Measurements from ENCODE around the gene CAMTA1.
"Not testable (repeated sequence)": the region's sequence is repeated elsewhere in the genome, so short reads cannot be mapped to it uniquely, and the experiment has no call there.

Gene CAMTA1

DNA sequence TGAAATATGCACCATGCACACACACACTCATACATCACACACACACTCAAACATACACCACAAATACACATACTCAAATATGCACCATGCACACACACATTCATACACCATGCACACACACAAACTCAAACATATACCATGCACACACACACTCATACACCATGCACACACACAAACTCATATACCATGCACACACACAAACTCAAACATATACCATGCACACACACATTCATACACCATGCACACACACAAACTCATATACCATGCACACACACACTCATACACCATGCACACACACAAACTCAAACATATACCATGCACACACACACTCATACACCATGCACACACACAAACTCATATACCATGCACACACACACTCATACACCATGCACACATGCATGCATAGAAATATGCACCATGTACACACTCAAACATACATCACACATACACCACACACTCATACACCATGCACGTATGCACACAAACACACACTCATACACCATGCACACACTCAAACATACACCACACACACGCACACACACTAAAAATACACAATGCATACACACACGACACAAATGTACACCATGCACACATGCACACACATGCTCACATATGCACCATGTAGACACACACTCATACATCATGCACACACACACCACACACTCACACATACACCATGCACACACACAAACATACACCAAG is 362.5 kb downstream of the CAMTA1 start:
- DNase-seq (ENCODE audit: low read depth, low spot score) = not testable (repeated sequence)

DNA sequence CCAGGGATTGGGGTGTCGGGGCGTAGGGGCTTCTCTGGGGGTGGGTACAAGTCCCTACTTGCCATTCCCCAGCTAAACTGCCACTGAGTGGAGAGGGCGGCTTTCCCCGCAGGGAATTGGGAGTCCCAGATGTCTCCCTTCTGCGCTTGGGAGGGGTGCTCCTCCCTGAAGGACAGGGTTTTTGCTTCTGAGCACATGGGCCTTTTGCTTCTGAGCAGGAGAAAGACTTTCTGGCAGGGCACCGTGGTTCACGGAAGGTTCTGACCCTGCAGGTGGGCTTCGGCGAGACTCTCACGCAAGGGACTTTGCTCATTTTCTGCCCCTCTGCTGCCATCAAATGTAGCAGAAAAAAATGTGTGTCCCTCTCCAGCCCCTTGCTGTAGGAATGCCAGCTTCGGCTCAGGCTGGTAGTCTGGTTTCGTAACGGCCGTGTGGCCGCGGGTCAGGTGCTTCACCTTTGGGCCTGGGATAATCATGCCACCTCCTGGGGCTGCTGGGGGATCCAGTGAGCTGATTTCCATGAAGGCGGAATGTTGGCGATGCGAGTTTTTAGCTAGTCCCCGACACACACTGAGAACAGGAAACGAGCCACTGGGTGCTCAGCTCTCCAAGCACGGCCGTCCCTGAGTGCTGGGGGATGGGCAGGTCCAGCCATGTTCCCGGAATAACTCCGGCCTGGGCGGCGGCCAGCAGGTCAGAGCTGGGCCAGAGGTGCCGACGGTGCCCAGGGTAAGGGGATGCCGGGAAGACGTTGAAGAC is 364.0 kb downstream of the CAMTA1 start:
- peak; percentile 50 for DNase-seq (ENCODE audit: low read depth, low spot score)

DNA sequence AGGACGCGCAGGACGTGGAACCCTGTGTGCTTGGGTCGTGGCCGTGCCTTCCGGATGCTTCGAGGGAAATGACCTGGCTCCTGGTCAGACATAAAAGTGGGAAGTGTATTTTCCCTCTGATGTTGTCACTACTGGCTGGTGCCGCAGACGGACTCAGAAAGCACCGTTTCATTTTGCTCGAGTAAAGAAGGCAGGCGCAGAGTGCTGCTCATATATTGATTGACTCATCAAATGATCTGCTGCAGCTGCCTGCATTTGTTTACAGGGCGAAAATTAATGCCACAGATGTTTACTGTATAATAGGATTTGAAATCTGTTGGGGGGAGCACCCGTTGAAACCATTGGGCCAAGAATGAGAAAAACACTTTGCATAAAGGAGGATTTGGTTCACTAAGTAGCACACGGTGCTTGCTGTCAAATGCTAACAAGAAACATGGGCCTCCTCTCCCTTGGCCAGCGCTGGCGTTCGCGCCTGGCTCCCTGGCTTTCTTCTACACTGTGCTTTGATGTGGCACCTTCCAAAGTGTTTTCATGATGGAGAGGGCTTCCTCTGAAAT is 365.5 kb downstream of the CAMTA1 start:
- DNase-seq (ENCODE audit: low read depth, low spot score) = no peak

DNA sequence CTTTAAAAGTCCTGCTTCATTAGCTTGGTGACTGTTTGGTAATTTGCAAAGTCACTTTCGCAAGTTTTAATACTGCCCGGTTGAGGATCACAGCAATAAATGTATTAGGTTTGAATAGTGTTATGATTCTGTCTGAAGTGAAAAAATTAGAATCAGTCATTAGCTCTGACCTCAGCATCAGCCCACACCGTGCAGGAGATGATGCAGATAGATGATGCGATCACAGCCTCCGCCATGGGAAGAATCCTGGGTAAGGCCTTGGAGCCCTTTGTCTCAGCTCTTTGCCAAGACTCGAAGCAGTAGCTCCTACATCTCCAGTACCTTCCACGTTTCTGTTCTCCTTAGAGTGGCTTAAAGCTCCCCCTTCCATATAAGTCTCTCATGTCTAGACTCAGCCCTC is 366.7 kb downstream of the CAMTA1 start:
- DNase-seq (ENCODE audit: low read depth, low spot score) = no peak

DNA sequence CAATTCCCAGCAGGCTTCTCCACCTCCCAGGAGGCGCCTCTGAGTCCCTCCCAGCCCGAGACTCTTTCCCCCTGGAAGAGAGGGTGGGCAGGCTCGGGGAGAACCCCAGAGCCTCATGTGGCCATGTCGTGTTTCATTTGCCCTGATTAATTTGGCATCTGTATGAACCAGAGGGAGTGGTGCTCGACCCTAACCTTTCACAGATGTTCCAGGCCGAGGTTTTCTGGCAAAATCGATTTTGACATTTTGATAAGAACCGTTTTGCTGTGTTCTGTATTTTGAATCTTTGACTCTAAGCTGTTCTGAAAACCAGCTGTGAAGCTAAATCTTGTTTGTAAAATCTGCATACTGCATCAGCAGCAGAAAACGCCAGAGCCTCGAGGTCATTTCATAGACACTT is 367.4 kb downstream of the CAMTA1 start:
- DNase-seq (ENCODE audit: low read depth, low spot score) = no peak

DNA sequence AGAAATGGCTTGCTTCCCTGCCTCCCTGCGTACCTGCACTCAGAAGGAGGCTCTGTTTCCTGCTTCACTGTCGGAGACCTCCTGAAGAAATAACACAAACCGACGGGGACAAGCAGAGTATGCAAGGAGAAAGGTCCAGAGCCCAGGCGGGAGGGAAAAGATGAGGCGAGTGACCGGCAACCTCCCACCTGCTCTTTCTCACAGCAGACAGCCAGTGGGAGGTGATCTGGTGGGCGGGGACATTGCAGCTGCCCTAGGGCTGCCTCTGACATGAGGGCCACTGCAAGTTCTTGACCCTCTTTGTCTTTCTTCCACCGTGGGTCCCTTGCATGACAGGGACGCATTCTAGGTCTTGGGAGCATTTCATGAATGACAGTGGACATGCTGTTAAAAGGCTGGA is 368.2 kb downstream of the CAMTA1 start:
- DNase-seq (ENCODE audit: low read depth, low spot score) = no peak

DNA sequence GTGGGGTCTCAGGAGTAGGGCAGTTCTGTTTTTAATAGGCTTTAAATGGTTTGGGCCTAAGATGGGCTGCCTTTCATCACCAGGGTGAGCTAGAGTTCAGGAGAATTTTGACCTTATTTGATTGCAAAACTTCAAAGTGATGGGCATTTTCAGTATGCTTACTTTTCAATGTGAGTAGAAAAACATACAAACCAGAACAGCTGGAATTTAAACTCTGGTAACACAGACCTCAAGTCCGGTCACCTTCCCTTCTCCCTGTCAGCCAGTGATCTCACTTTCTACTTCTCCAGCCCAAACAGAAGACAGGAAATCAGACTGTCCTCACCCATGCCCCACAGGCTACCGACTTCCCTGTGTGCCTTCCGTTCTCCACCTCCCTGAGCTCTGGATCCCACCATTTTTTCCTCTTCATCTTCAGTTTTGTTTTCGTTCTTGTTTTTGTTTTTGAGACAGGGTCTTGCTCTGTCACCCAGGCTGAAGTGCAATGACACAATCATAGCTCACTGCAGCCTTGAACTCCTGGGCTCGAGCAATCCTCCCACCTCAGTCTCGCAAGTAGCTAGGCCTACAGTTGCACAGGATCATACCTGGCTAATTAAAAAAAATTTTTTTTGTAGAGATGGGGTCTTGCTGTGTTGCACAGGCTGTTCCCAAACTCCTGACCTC is 374.0 kb downstream of the CAMTA1 start:
- DNase-seq (ENCODE audit: low read depth, low spot score) = no peak

DNA sequence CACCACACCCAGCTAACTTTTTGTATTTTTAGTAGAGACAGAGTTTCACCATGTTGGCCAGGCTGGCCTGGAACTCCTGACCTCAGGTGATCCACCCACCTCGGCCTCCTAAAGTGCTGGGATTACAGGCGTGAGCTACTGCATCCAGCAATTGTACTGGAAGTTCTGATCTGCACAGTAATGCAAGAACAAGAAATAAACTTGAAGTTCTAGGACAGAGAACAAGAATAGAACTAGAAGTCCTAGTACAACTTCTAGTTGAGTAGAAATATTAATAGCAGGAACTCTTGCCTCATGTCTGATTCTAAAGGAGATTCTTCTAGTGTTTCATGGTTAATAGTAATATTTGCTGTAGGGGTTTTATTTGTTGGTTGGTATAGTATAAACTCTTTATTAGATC is 383.3 kb downstream of the CAMTA1 start:
- not testable (repeated sequence) for DNase-seq (ENCODE audit: low read depth, low spot score)

DNA sequence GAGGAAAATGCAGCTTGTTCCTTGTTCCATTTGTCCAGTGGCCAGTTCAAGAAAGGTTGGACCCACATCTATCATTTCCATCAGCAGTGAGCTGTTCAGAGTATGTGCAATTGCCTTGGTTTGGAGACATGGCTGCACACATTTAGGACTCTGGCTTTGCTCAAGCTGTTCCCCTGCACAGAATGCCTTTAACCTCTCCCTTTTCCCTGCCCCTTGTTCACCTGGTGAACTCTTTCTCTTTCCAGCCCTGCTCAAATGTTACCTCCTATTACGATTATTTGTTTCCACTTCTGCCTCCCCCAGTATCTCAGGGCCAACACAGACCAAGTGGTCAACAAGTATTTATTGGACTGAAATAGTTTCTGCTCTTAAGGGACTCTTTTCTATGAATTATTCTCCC is 385.9 kb downstream of the CAMTA1 start:
- DNase-seq (ENCODE audit: low read depth, low spot score) = no peak

DNA sequence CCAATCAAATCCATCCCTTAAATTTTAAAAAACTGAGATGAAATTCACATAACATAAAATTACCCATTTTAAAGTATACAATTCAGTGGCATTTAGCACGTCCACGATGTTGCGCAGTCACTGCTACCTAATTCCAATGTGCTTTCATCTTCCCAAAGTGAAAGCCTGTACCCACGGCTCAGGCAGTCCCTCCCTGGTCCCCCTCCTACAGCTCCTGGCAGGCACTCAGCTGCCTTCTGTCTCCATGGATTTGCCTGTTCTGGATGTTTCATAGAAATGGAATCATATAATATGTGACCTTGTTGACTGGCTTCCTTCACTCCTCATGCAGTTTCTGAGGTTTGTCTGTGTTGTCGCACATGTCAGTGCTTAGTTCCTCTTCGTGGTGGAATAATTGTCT is 386.3 kb downstream of the CAMTA1 start:
- DNase-seq (ENCODE audit: low read depth, low spot score) = no peak

DNA sequence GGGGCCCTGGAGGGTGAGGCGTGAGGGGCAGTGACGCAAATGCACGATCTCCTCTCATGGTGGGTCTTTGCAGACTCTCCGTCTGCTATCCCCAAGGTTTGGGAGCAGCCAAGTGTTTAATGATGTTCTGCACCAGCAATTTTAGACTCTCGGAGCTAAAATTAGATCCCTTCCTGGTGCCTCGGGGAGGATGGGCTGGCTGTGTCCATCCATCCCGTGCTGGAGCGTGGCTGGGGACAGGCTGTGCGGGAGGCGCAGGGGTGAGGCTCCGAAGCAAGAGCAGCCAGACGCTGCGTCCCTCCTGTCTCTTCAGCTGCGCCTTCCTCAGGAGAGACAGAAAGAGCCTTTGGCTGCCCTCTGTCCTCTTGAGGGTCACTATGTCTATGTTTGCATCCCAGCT is 387.6 kb downstream of the CAMTA1 start:
- no peak for DNase-seq (ENCODE audit: low read depth, low spot score)

DNA sequence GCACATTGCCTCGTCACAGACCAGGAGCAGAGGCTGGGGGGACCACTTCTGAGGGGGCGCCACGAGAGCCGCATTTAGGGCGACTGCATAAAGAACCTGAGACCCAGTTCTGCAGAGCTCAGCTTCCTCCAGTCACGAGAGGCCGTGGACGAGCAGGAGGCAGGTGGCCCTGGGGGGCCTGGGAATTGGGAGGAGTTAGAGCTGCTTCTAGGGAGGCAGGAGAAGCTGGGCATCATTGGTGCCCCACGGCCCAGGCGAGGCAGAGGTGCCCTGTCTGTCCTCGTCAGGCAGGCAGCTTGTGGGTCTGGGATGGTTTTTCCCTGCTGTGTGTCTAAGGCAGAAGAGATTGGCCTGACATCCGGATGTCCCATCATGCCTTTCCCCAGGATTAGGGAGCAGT is 389.3 kb downstream of the CAMTA1 start:
- DNase-seq (ENCODE audit: low read depth, low spot score) = no peak

DNA sequence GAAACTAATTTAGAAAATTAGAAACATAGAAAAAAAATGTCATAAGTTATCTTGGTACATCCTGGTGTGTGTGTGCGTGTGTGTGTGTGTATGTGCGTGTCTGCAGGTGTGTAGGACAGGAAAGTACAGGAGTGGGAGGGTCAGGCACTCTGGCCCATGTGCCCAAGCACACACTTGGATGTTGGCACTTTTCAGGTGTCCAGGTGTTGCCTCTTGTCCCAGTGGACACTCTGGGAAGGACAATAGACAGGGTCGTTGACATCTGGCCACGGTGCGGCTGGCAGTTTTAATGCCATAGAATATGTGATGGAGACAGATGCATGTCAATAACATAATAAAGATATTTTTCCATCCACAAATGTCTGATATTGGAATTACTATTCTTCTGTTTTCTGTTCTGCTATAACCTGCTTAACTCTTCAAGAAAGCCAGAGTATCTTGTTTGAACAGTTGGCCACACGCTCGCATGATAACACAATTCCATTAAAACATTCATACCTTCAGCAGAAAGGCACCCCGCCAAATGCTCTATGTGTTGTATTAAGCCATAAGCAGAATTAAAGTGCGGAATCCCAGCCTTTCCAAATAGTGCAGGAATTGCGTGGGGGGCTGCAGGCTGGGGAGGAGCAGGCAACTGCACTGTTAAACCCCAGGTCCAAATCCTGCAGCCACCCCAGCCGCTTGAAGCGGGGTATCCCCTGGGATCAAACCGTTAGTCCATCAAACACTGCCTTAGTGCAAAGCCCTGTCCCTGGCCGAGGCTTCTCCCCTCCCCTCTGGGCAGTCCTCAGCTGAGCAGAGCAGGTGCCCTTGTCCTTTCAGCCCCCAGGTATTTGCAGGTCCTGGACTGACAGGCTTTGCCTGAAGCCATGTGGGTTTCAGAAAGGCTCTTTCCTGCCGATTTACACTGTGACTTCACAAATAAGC is 390.0 kb downstream of the CAMTA1 start:
- DNase-seq (ENCODE audit: low read depth, low spot score) = no peak

DNA sequence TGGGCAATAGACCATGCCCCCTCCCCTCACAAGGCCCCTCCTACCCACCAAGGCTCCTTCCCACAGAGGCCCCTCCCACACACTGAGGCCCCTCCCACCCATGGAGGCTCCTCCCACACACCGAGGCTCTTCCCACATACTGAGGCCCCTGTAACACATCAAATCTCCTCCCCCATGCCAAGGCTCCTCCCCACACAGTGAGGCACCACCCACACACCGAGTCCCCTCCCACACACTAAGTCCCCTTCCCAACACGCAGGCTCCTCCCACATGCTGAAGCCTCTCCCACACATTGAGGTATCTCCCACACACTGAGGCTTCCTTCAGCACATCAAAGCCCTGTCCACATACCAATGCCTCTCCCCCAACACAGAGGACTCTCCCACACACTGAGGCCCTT is 391.8 kb downstream of the CAMTA1 start:
- DNase-seq (ENCODE audit: low read depth, low spot score) = no peak

DNA sequence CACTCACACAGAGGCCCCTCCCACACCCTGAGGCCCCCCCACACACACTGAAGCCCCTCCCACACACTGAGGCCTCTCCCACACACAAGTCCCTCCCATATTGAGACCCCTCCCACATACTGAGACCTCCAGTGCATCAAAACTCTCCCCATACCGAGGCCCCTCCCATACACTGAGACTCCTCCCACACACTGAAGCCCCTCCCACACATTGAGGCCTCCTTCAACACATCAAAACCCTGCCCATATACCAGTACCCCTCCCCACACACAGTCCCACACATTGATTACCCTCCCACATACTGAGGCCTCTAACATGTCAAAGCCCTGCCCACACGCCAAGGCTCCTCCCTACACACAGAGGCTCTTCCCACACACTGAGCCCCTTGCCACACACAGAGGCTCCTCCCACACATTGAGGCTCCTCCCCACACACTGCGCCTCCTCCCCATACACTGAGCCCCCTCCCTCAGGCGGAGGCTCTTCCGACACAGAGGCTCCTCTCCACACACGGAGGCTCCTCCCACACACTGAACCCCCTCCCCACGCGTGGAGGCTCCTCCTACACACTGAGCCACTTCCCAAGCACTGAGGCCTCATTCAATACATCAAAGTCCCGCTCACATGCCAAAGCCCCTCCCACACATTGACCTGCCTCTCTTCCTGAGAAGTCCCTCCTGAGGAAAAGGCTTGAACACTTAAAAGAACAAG is 392.3 kb downstream of the CAMTA1 start:
- DNase-seq (ENCODE audit: low read depth, low spot score) = peak; percentile 48

DNA sequence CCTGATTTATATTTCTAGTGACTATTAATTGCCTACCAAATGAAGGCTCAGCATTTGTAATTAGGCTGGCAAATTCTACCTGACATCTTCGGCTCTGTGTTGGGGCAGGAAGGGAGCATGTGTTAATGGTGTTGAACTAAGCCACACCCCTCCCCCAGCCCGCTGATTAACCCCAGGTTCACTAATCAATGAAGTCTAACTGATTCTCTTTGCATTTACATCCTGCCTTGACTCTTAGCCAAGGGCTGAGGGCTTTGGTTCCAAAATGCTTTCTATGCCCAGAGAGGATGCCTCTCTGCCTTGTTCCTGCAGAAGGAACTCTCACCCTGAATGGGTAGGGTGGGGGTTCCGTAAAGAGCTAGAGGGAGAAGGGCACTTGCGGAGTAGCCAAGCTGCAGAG is 393.1 kb downstream of the CAMTA1 start:
- DNase-seq (ENCODE audit: low read depth, low spot score) = no peak

DNA sequence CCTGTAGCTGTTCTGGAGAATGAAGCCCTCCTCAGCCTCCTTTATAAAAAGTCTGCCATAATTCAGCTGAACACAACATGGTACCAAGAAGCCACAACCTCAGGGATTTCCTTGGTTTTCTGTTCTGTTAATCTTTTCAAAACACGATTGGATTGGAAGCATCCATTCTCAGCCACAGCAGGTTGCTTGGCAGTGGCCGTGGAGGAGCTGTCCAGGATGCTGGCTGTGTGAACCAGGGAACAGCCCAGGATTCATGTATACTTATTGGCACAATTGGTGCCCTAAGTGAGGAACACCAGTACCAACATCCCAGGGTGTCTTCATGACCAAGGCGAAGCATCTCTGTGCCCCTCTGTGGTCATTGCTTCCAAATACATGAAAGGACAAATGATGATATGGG is 393.5 kb downstream of the CAMTA1 start:
- no peak for DNase-seq (ENCODE audit: low read depth, low spot score)

DNA sequence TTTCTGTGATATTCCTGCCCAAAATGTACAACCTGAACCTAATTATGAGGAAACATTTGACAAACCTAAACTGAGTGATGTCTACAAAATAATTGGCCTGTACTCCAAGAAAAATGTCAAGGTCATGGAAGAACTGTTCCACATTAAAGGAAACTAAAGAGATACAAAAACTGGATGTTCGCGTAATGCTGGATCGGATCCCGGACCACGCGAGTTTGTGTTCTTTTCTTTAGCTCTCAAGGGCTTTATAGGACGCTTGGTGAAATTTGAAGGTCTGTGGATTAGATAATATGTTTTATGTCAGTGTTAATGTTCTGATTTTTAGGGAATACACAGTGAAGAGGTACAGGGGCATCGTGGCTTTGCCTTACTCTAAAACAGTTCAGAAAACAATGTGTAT is 400.5 kb downstream of the CAMTA1 start:
- DNase-seq (ENCODE audit: low read depth, low spot score) = no peak

DNA sequence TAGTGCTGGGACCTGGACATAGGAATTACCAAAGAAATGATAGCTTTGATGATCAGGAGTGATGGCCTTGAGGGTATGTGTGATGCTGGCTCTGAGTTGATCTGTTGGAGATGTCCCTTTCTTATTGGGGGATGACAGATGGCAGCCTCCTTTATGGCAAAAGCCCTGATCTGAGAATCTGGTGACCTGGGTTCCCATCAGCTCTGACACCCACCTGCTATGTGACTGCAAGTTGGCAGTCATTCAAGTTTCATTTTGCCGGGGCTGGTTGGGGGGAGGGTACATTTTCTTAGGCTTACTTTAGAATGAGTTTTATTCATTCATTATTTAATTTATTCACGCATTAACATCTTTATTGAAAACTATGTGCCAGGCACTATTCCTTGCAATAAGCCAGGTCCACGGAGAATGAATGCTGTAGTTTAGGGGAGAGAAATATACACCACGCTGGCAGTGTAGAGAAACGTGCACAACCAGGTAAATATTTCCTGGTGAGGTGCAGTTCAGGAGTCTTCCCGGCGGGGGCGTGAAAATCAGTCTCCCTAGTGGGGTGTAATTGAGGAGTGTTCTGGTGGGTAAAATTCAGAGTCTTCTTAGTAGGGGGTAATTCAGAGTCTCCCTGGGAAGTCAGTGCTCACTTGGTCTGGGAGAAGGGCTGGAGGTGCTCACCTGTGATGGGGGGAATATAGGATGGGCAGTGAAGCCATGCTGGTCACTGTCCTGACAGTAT is 401.3 kb downstream of the CAMTA1 start:
- DNase-seq (ENCODE audit: low read depth, low spot score) = no peak

DNA sequence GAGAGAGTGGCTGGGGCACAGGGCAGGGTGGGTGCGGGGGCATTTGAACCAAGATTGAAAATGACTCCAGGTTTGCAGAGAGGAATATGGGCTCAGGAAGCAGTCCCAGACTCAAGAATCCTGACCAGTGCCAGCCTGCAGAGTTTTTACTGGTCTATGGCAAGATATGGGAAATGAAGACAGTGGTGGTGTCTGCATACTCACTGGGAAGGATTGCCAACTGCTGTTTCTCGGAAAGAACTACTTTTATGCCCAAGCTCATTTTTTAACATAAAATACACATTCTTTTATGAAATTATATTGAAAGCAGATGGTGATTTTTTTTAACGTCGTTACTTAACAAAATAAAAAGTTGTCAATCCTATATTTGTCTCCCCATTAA is 401.8 kb downstream of the CAMTA1 start:
- DNase-seq (ENCODE audit: low read depth, low spot score) = no peak

All from iPS DF 19.7 (cell line).